ENCODE data around the gene KCNIP4. TPM values are rescaled to one million over a fixed set of nuclear protein-coding genes. Genes with fewer than 3 reads are reported as not detected.

The KCNIP4 gene
- polyA plus RNA-seq, 6 donors from 2014 or later: 0.14 to 0.22 (median 0.22) TPM; not detected in 3

DNA sequence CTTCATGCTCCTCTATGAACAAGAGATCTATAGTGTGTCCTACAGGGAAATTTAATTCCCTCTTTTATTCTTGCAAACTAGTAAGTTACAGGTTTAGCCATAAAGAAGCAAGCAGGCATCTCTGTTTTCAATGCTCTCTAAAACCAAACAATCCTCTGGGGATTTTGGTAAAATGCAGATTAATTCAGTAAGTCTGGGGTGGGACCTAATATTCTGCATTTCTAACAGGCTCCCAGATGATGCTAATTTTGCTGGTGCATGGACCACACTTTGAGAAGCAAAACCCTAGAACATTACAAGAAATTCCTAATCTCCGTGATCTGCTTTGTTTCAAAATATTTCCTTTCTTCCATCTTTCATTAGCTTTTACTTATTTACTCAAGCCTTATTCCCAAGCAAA is 903.5 kb downstream of the KCNIP4 start:
- Mint-ChIP-seq H3K36me3 (no peaks in the 10 kb centered on the region), H3K9me3 (peaks cover 0 to 13% (median 4%) of the 10 kb centered on the region in 7 donors), H3K27ac (no peak overlapping the region), H3K4me1 (no peaks in the 10 kb centered on the region), H3K27me3 (no peaks in the 10 kb centered on the region), H3K4me3 (no peak overlapping the region)
- DNase-seq (no peak), ATAC-seq (ENCODE audit: low read depth in 2 of 2) (no peak)

DNA sequence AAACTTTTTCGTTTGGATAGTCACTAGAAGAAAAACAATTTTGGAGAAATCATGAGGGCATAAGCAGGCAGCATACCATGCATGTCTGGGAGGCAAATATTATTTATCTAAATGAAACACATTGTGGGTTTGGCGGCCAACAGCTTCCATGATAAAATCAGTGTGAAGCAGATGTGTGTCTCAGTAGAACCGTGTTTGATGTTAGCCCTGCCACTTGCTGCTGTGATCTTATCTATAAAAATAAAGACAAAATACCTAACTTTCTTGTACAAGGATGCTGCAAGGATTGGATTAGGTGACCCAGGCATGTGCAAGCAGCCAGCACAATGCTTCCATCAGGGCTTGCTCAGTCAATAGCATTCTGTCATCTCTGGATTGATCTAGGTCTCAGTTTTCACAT is 906.9 kb downstream of the KCNIP4 start:
- no peaks in the 10 kb centered on the region for H3K4me1 Mint-ChIP-seq

DNA sequence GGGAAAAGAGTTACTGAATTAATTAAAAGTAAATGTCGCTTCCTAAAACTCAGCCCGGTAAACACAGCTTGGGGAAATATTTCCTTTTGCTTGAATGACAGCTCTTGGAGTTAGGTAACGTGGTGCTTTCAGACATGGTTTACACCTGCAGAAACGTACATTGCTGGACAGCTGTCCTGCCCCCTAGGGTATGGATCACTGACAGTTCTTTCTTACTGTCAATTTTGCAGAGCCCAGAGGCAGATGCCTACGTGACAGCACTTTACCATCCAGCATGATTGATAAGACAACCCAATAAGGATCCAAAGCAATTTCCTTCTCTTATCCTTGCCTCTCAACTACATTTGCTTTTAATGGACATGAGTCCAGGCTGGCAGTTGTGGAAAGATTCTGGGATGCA is 913.8 kb downstream of the KCNIP4 start:
- Mint-ChIP-seq H3K27me3 (no peaks in the 10 kb centered on the region), H3K4me1 (no peaks in the 10 kb centered on the region), H3K9me3 (peaks cover 0 to 4% (median 2%) of the 10 kb centered on the region in 7 donors), H3K27ac (no peak overlapping the region), H3K4me3 (no peak overlapping the region), H3K36me3 (no peaks in the 10 kb centered on the region)
- no peak for DNase-seq
- no peak for ATAC-seq (ENCODE audit: low read depth in 2 of 2)

More for the DNA sequence above, 906.9 kb downstream of the KCNIP4 start:
- DNase-seq: no peak
- H3K27ac Mint-ChIP-seq: no peak overlapping the region
- H3K27me3 Mint-ChIP-seq: no peaks in the 10 kb centered on the region
- ATAC-seq (ENCODE audit: low read depth in 2 of 2): no peak
- H3K4me3 Mint-ChIP-seq: no peak overlapping the region
- peaks cover 0 to 13% (median 2%) of the 10 kb centered on the region in 7 donors for H3K9me3 Mint-ChIP-seq
- no peaks in the 10 kb centered on the region for H3K36me3 Mint-ChIP-seq

DNA sequence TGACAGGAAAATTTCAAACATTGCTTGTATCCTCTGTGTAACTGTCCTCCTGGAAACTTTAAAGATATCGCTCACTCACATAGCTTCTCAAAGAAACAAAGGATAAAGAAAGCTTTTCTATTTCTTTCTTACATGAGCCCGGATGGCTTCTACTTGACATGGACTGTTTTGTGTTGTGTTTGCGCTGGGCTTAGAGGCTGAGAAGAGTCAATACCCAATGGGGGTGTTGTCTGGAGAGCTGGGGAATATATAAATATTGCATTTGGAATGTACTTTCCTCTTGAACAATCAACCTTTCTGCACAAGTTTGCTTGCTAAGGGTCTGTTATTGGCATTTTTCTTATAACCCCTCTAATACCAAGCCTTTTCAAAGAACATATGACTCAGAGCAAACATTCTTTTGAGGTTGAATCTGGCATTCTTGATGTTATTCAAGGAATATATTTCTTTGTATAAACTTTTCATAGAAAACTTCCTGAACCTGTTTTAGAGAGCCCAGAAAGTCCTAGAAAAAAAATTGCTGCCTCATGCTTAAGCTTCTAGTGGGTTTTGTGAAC is 916.4 kb downstream of the KCNIP4 start:
- Mint-ChIP-seq H3K27me3 (no peaks in the 10 kb centered on the region), H3K36me3 (no peaks in the 10 kb centered on the region), H3K4me1 (no peaks in the 10 kb centered on the region), H3K9me3 (peaks cover 0 to 6% (median 2%) of the 10 kb centered on the region in 7 donors), H3K27ac (no peak overlapping the region), H3K4me3 (no peak overlapping the region)
- DNase-seq (no peak), ATAC-seq (ENCODE audit: low read depth in 2 of 2) (no peak)

DNA sequence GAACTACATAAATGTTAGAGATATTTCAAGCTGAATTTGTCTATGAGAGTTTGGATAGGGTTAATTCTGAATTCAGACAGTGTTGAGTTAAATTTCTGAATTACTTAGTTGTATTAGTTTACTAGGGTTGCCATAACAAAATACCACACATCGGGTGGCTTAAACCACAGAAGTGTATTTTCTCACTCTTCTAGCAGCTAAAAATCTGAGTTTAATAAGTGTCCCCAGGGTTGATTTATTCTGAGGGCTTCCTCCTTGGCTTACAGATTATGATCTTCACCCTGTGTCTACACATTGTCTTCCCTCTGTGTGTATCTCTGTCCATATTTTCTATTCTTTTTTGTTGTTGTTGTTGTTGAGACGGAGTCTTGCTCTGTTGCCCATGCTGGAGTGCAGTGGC is 929.8 kb downstream of the KCNIP4 start:
- H3K4me3 Mint-ChIP-seq: no peak overlapping the region
- peaks cover 0 to 17% (median 10%) of the 10 kb centered on the region in 7 donors for H3K9me3 Mint-ChIP-seq
- DNase-seq: no peak
- no peak for ATAC-seq (ENCODE audit: low read depth in 2 of 2)
- H3K4me1 Mint-ChIP-seq: no peaks in the 10 kb centered on the region
- no peak overlapping the region for H3K27ac Mint-ChIP-seq
- H3K36me3 Mint-ChIP-seq: no peaks in the 10 kb centered on the region
- no peaks in the 10 kb centered on the region for H3K27me3 Mint-ChIP-seq

DNA sequence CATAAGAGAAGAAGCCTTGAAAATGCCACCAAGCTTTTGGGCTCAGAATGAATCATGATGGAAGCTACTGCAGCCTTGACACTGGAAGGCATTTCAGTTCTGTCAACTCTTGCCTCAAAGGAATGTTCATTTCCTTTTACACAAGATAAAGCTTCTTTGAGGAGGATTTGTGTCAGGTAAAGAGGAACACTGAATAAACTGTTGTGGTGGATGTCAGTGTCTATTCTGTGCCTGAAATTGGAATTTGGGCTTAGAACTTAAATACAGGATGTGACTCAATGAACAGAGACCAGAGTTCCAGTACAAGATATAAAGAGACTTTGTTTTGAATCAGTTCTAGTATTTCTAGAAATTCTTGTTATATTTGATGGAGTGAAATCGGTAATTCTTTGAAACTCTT is 935.1 kb downstream of the KCNIP4 start:
- Mint-ChIP-seq H3K36me3 (no peaks in the 10 kb centered on the region), H3K9me3 (peaks cover 0 to 18% (median 7%) of the 10 kb centered on the region in 7 donors), H3K4me3 (no peak overlapping the region), H3K27ac (no peak overlapping the region), H3K4me1 (no peaks in the 10 kb centered on the region), H3K27me3 (no peaks in the 10 kb centered on the region)
- DNase-seq (no peak), ATAC-seq (ENCODE audit: low read depth in 2 of 2) (no peak)

DNA sequence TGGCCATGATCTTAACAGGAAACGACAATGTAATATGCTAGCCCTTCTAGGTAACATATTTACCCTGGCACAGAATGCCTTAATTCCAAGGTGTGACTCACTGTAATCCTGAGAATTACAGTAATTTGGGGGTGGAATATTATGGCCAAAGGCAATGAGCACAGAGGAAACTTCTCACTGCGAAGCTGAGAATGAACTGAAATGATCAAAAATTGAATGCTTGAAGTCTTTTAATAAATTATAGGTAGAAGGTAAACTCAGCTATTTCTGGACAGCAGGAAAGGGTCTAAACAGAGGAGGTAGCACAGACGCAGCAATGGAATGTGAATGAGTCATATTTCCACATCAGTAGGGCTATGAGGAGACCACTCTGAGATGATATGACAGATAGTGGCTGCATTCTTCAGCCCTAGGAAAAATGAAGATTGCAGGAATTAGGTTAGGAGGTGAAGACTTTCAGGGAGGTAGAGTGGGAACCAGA is 935.7 kb downstream of the KCNIP4 start:
- no peak for ATAC-seq (ENCODE audit: low read depth in 2 of 2)
- H3K27me3 Mint-ChIP-seq: no peaks in the 10 kb centered on the region
- H3K27ac Mint-ChIP-seq: no peak overlapping the region
- H3K4me1 Mint-ChIP-seq: no peaks in the 10 kb centered on the region
- no peaks in the 10 kb centered on the region for H3K36me3 Mint-ChIP-seq
- H3K4me3 Mint-ChIP-seq: no peak overlapping the region
- DNase-seq: no peak
- peaks cover 0 to 14% (median 4%) of the 10 kb centered on the region in 7 donors for H3K9me3 Mint-ChIP-seq

DNA sequence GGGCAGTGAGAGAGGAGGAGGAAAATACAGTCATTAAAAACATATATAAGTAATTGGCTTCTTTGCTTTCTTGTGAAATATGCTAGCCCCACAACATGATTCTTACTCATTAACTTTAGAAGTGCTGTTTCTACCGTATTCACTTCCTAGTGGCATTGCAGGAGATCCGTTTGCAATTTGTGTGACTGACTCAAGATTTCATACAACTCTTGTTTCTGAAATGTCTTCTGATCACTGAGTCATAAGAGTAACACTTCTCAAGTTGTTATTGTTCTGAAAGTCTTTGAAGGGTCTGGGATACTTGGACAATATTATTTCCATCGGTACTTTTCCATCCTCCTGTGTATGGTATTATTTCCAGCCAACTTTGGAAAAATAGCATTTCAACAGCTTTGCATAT is 937.5 kb downstream of the KCNIP4 start:
- ATAC-seq (ENCODE audit: low read depth in 2 of 2): no peak
- DNase-seq: no peak
- Mint-ChIP-seq H3K9me3 (peaks cover 0 to 15% (median 7%) of the 10 kb centered on the region in 7 donors), H3K27ac (no peak overlapping the region), H3K27me3 (no peaks in the 10 kb centered on the region), H3K36me3 (no peaks in the 10 kb centered on the region), H3K4me3 (no peak overlapping the region), H3K4me1 (no peaks in the 10 kb centered on the region)

DNA sequence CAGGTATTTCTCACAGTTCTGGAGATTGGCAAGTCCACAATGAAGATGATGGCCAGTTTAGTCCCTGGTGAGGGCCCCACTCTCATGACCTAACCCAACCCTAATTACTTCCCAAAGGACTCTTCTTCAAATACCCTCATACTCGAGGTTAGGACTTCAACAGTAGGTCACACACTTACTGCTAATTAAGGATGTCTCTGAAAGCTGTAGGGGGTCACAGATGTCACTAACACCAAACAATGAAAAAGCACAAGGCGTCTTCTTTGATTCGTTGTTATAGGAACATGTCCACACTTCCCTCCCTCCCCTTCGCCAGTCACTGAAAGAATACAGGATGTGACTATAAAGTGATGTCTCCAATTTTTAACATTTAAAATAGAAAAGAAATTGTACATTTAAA is 938.6 kb downstream of the KCNIP4 start:
- Mint-ChIP-seq H3K4me3 (no peak overlapping the region), H3K36me3 (no peaks in the 10 kb centered on the region), H3K27ac (no peak overlapping the region), H3K27me3 (no peaks in the 10 kb centered on the region), H3K4me1 (no peaks in the 10 kb centered on the region), H3K9me3 (peaks cover 0 to 17% (median 7%) of the 10 kb centered on the region in 7 donors)
- ATAC-seq (ENCODE audit: low read depth in 2 of 2) (no peak), DNase-seq (no peak)

DNA sequence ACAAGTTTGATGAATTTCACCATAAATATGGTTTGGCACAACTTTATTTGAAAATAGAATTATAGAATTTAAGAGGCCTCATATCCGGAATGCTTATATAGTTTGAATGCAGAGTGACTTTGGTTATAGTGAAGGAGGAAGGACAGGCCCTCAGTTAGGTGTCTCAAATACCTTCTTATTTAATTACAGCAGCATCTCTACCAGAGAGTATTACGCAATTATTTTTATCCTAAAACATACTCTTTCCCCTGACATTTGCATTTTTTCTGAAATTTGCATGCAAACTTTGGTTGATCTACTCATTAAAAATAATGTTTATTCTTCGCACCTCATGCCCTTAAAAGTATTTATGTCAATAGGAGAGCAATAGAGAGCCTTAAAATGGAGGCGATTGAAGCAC is 942.9 kb downstream of the KCNIP4 start:
- Mint-ChIP-seq H3K27ac (no peak overlapping the region), H3K9me3 (peaks cover 0 to 30% (median 5%) of the 10 kb centered on the region in 7 donors), H3K36me3 (no peaks in the 10 kb centered on the region), H3K27me3 (no peaks in the 10 kb centered on the region), H3K4me3 (no peak overlapping the region), H3K4me1 (no peaks in the 10 kb centered on the region)
- DNase-seq: no peak
- ATAC-seq (ENCODE audit: low read depth in 2 of 2): no peak

DNA sequence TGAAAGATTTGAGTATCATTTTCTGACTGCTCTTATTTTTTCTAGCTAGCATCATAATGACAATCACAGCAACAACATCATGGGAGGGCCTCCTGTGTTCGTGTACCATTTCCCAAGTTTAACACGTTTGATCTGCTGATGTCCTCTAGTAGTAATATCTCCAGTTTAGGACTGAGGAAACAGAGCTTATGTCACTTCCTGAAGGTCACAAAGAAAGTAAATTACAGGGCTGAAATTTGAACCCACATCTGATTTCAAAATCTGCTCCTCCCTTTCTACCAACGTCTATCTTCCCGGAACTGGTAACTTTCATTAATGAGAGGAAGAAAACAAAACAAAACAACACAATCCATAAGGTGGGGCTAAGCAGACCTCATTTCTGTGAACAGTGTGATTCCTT is 945.6 kb downstream of the KCNIP4 start:
- Mint-ChIP-seq H3K4me1 (no peaks in the 10 kb centered on the region), H3K36me3 (no peaks in the 10 kb centered on the region), H3K4me3 (no peak overlapping the region), H3K27ac (no peak overlapping the region), H3K9me3 (peaks cover 0 to 31% (median 6%) of the 10 kb centered on the region in 7 donors), H3K27me3 (no peaks in the 10 kb centered on the region)
- no peak for ATAC-seq (ENCODE audit: low read depth in 2 of 2)
- no peak for DNase-seq

DNA sequence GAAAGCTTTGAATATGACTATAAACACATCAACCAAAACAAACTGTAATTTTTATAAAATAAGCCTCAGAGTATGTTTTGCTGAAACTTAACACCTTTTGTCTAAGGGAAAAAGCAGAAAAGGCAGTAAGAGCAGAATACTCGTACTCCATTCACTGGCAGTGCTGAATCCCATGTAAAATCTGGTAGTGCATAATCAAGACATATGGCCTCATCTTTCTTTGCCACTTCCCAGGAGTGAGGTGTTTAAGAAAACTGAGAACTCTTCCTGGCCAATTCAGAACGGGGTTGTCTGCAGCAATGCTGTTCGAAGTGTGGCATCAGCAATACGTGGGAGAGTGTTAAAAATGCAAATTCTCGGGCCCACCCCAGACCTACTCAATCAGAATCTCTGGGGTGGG is 946.3 kb downstream of the KCNIP4 start:
- no peaks in the 10 kb centered on the region for H3K27me3 Mint-ChIP-seq
- H3K4me3 Mint-ChIP-seq: no peak overlapping the region
- no peak overlapping the region for H3K27ac Mint-ChIP-seq
- ATAC-seq (ENCODE audit: low read depth in 2 of 2) (no peak), DNase-seq (no peak)
- H3K9me3 Mint-ChIP-seq: peaks cover 0 to 31% (median 5%) of the 10 kb centered on the region in 7 donors
- H3K36me3 Mint-ChIP-seq: no peaks in the 10 kb centered on the region
- no peaks in the 10 kb centered on the region for H3K4me1 Mint-ChIP-seq

DNA sequence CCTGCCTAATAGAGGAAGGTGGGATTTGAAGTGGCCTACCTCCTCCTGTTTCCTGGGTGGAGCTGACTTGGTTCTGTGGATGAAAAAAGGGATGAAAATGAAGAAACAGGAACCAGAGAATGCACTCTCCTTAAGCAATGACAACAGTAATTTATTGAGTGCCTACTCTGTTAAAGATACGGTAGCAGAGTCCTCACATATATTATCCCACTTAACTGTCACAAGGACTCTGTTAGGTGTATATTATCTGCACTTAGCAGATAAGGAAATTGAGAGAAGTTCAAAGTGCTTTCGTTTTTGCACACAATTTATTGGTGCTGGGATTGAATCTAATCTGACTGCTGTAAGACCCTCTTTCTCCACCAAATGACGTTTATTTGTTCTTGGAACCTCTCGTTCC is 947.1 kb downstream of the KCNIP4 start:
- Mint-ChIP-seq H3K27ac (no peak overlapping the region), H3K9me3 (peaks cover 0 to 29% (median 3%) of the 10 kb centered on the region in 7 donors), H3K36me3 (no peaks in the 10 kb centered on the region), H3K4me1 (no peaks in the 10 kb centered on the region), H3K27me3 (no peaks in the 10 kb centered on the region), H3K4me3 (no peak overlapping the region)
- DNase-seq (no peak), ATAC-seq (ENCODE audit: low read depth in 2 of 2) (no peak)

DNA sequence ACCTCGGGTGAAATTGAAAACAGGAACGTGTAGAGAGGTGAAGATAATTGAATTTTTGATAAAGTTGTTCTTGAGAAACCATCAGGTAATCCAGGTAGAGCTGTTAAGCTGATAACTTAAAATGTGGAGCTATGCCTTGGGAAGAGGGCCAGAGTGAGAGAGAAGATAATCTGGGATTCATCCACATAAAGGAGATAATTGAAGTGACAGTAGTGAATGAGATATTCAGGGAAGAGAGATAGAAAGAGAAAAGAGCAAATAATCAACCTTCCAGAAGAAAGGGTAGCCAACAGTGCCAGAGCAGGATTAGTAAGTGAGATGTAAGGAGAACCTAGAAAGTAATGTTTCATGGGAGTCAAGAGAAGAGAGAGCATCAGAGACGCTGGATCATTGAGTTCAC is 950.7 kb downstream of the KCNIP4 start:
- no peak for ATAC-seq (ENCODE audit: low read depth in 2 of 2)
- H3K27ac Mint-ChIP-seq: no peak overlapping the region
- H3K4me3 Mint-ChIP-seq: no peak overlapping the region
- H3K4me1 Mint-ChIP-seq: no peaks in the 10 kb centered on the region
- no peaks in the 10 kb centered on the region for H3K36me3 Mint-ChIP-seq
- H3K9me3 Mint-ChIP-seq: peaks cover 0 to 7% (median 6%) of the 10 kb centered on the region in 7 donors
- no peak for DNase-seq
- H3K27me3 Mint-ChIP-seq: no peaks in the 10 kb centered on the region

DNA sequence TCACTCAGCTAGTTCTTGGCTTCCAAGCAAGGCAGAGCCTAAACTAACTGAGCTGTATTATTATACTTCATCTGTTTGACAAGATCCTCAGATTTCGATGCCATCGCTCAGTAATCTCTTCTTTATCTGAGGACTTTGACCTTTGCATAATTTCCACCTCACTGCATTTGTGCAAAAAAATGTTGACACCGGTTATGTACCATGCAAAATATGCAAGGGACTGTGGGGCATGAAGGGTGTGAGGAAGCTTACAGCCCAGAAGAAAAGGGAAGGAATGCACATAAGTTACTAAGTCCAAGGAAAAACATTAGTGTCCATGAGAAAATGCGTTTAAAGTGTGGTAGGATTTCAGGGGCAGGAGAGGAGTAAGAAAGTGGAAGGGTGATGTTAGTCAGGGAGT is 953.0 kb downstream of the KCNIP4 start:
- Mint-ChIP-seq H3K4me3 (no peak overlapping the region), H3K27me3 (no peaks in the 10 kb centered on the region), H3K36me3 (no peaks in the 10 kb centered on the region), H3K9me3 (peaks cover 0 to 12% (median 8%) of the 10 kb centered on the region in 7 donors), H3K27ac (no peak overlapping the region), H3K4me1 (no peaks in the 10 kb centered on the region)
- DNase-seq (no peak), ATAC-seq (ENCODE audit: low read depth in 2 of 2) (no peak)

Data from naive B cell (primary cell).